ENCODE data around the gene PLCB4. TPM values are rescaled to one million over a fixed set of nuclear protein-coding genes. Genes with fewer than 3 reads are reported as not detected.

The PLCB4 gene
- total RNA-seq (2021) (11.9 to 14.3 TPM (median 12.6 TPM) in 3 replicates), Bru-seq, nascent RNA (percentile 71 among the genes with signal in this experiment)
- long read RNA-seq, experiment 1, partial matches to known transcripts: 12 of 41 reads
- long read RNA-seq, experiment 1, other reads (novel, unspliced or antisense): 29 of 41 reads
- long read RNA-seq, experiment 2, partial matches to known transcripts: 7 of 15 reads
- long read RNA-seq, experiment 2, other reads (novel, unspliced or antisense): 8 of 15 reads
- long read RNA-seq, experiment 3, partial matches to known transcripts: 1 of 2 reads
- long read RNA-seq, experiment 3, other reads (novel, unspliced or antisense): 1 of 2 reads

DNA sequence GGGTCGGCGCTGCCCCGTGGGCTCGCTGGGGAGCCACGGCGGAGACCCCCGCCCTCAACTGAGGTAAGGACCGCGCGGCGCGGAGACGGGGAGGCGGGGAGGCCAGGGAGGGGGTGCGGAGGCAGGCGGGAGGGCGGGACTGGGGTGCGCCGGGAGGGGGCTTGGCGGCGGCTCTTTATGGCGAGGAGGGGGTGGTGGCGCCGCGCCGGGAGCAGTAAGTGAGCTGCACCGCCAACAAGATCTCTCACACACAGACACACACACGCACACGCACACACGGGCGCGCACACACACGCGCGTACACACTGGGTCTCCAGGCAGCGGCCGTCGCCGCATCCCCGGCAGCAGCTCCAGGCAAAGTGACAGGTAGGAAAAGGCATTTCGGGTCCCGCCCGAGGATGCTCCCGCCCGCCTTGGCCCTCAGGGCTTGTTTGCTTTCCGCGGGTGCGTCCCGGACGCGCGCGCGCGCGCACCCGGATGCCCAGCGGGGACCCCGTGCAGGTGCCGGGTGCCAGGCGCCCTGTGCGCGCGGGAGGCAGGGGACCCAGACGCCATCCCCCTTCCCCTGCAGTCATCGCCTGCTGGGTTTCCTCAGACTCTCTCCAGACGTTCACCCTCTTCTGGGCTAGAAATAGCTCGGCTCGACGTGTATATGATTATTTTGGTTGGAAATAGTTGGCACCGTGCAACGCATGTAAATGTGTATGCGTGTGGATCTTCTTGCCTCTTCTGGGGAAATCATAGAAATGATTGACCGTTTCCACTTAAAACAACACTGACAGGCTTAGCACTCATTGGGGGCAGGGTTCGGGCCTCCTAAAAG lies at the start of gene PLCB4:
PLCB4 (plus strand) TSS at position 247 of the 823 bp plus-strand sequence. CDS start 238,728 bp downstream, outside the sequence.
- peak; percentile 7 for ATAC-seq
- Mint-ChIP-seq H3K9me3 (peaks cover 3% of the 10 kb centered on the region; the same call in 1 of the 2 replicates), H3K36me3 (no peaks in the 10 kb centered on the region), H3K4me3 (peak within 1 kb of the TSS; percentile 92), H3K4me1 (peaks cover 49% of the 10 kb centered on the region), H3K27ac (peak within 1 kb of the TSS; percentile 84), H3K27me3 (ENCODE audit: low read depth) (no peaks in the 10 kb centered on the region)
- POLR2A ChIA-PET: interaction anchor here (1.0 to 1.5 kb wide), 2 partner anchors 208 to 215 kb away, joined by 3 read pairs; no protein-coding TSS in a partner anchor
- TF ChIP-seq KAT7 (CRISPR knock-in tag; IDR thresholded peaks at IDR 0.05; ENCODE audit: borderline replicate concordance) (0 out of 2 replicates have a peak, but pooled peaks have one; percentile 16), ZNF423 (CRISPR knock-in tag; IDR thresholded peaks at IDR 0.05) (peak; percentile 67; the same call in 1 of the 2 replicates), CBFB (CRISPR knock-in tag; IDR thresholded peaks at IDR 0.05; ENCODE audit: low read depth) (no peak)
- TF ChIP-seq, protein P1, sequence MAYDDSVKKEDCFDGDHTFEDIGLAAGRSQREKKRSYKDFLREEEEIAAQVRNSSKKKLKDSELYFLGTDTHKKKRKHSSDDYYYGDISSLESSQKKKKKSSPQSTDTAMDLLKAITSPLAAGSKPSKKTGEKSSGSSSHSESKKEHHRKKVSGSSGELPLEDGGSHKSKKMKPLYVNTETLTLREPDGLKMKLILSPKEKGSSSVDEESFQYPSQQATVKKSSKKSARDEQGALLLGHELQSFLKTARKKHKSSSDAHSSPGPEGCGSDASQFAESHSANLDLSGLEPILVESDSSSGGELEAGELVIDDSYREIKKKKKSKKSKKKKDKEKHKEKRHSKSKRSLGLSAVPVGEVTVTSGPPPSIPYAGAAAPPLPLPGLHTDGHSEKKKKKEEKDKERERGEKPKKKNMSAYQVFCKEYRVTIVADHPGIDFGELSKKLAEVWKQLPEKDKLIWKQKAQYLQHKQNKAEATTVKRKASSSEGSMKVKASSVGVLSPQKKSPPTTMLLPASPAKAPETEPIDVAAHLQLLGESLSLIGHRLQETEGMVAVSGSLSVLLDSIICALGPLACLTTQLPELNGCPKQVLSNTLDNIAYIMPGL (CRISPR knock-in tag; IDR thresholded peaks at IDR 0.05): 0 out of 2 replicates have a peak, but pooled peaks have one; percentile 25
- peak; percentile 62 for DNase-seq (ENCODE audit: low spot score)
- CTCF ChIA-PET: interaction anchor here (1.1 to 1.3 kb wide), 2 partner anchors 215 to 310 kb away, joined by 3 to 8 read pairs; no protein-coding TSS in a partner anchor

DNA sequence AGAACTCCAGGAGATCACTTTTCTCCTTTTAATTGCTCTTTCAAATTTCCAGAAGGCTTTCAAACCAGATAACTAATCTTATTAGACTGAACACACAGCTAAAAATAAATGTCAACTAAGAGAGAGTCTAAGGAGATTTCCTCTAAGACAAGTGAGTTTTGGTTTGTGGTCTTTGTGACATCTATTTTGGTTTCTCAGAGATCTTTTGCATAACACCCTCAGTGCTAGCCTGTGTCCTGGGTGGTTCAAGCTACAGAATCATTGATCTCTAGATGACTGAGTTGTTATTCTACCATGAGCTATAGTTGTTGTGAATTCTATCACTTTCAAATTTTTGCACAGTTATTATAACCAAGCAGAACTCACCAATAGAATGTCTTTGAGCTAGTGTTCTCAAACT lies 49.1 kb upstream of the PLCB4 start:
- CTCF ChIA-PET: no interaction called here
- Mint-ChIP-seq H3K4me3 (no peak overlapping the region), H3K36me3 (peaks cover 4% of the 10 kb centered on the region), H3K27me3 (ENCODE audit: low read depth) (no peaks in the 10 kb centered on the region; the same call in 1 of the 2 replicates), H3K9me3 (peaks cover 8% of the 10 kb centered on the region), H3K4me1 (peaks cover 71% of the 10 kb centered on the region), H3K27ac (peak overlapping the region; percentile 73)
- no peak for TF ChIP-seq ATF1 (CRISPR knock-in tag; IDR thresholded peaks at IDR 0.05)
- TF ChIP-seq CREB1 (CRISPR knock-in tag; IDR thresholded peaks at IDR 0.05): no peak
- TF ChIP-seq, protein P2, sequence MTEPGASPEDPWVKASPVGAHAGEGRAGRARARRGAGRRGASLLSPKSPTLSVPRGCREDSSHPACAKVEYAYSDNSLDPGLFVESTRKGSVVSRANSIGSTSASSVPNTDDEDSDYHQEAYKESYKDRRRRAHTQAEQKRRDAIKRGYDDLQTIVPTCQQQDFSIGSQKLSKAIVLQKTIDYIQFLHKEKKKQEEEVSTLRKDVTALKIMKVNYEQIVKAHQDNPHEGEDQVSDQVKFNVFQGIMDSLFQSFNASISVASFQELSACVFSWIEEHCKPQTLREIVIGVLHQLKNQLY (CRISPR knock-in tag; IDR thresholded peaks at IDR 0.05): no peak
- no peak for TF ChIP-seq NR2C2 (CRISPR knock-in tag; IDR thresholded peaks at IDR 0.05)
- no peak for TF ChIP-seq GTF2I (CRISPR knock-in tag; conservative IDR thresholded peaks at IDR 0.05)
- TF ChIP-seq ZNF138 (CRISPR knock-in tag; conservative IDR thresholded peaks at IDR 0.05): no peak
- TF ChIP-seq ZNF317 (CRISPR knock-in tag; IDR thresholded peaks at IDR 0.05; ENCODE audit: borderline replicate concordance, low read depth): no peak
- TF ChIP-seq ZNF671 (CRISPR knock-in tag; IDR thresholded peaks at IDR 0.05): no peak
- TF ChIP-seq, protein P3, sequence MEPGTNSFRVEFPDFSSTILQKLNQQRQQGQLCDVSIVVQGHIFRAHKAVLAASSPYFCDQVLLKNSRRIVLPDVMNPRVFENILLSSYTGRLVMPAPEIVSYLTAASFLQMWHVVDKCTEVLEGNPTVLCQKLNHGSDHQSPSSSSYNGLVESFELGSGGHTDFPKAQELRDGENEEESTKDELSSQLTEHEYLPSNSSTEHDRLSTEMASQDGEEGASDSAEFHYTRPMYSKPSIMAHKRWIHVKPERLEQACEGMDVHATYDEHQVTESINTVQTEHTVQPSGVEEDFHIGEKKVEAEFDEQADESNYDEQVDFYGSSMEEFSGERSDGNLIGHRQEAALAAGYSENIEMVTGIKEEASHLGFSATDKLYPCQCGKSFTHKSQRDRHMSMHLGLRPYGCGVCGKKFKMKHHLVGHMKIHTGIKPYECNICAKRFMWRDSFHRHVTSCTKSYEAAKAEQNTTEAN (CRISPR knock-in tag; IDR thresholded peaks at IDR 0.05): no peak
- TF ChIP-seq, protein P4, sequence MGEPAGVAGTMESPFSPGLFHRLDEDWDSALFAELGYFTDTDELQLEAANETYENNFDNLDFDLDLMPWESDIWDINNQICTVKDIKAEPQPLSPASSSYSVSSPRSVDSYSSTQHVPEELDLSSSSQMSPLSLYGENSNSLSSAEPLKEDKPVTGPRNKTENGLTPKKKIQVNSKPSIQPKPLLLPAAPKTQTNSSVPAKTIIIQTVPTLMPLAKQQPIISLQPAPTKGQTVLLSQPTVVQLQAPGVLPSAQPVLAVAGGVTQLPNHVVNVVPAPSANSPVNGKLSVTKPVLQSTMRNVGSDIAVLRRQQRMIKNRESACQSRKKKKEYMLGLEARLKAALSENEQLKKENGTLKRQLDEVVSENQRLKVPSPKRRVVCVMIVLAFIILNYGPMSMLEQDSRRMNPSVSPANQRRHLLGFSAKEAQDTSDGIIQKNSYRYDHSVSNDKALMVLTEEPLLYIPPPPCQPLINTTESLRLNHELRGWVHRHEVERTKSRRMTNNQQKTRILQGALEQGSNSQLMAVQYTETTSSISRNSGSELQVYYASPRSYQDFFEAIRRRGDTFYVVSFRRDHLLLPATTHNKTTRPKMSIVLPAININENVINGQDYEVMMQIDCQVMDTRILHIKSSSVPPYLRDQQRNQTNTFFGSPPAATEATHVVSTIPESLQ (CRISPR knock-in tag; IDR thresholded peaks at IDR 0.05): no peak
- TF ChIP-seq ZNF219 (CRISPR knock-in tag; IDR thresholded peaks at IDR 0.05; ENCODE audit: borderline replicate concordance): no peak
- TF ChIP-seq, protein P5, sequence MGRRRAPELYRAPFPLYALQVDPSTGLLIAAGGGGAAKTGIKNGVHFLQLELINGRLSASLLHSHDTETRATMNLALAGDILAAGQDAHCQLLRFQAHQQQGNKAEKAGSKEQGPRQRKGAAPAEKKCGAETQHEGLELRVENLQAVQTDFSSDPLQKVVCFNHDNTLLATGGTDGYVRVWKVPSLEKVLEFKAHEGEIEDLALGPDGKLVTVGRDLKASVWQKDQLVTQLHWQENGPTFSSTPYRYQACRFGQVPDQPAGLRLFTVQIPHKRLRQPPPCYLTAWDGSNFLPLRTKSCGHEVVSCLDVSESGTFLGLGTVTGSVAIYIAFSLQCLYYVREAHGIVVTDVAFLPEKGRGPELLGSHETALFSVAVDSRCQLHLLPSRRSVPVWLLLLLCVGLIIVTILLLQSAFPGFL (CRISPR knock-in tag; IDR thresholded peaks at IDR 0.05; ENCODE audit: borderline replicate concordance): no peak
- TF ChIP-seq, protein P6, sequence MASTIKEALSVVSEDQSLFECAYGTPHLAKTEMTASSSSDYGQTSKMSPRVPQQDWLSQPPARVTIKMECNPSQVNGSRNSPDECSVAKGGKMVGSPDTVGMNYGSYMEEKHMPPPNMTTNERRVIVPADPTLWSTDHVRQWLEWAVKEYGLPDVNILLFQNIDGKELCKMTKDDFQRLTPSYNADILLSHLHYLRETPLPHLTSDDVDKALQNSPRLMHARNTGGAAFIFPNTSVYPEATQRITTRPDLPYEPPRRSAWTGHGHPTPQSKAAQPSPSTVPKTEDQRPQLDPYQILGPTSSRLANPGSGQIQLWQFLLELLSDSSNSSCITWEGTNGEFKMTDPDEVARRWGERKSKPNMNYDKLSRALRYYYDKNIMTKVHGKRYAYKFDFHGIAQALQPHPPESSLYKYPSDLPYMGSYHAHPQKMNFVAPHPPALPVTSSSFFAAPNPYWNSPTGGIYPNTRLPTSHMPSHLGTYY (CRISPR knock-in tag; IDR thresholded peaks at IDR 0.05): no peak
- POLR2A ChIA-PET: interaction anchor here (0.7 kb wide), 2 partner anchors 61 to 180 kb away, joined by 4 to 5 read pairs; no protein-coding TSS in a partner anchor
- ATAC-seq (no peak), DNase-seq (ENCODE audit: low spot score) (no peak)

Measured in WTC11 (cell line).